ENCODE data around the gene WAS.
"Not testable (repeated sequence)": the region's sequence is repeated elsewhere in the genome, so short reads cannot be mapped to it uniquely, and the experiment has no call there.

Gene WAS

DNA sequence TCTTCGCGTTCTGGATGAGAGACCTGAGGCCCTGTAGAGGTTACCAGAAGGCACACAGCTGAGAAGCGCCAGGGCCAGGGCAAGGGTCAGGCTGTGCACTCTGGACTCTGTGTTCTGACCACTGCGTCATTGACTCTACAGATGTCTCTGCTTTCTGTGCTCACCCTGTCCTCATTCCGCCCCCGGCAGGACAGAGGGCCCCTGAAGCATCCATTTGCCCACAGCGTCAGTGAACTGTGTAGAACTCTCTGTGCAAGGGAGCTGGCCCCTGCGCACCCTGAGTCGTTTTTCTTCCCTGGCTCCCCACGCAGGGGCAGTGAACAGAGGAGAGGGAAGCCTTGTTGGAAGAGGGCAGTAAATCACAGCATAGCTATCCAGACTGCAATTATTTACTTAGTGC is 6.1 kb upstream of the WAS start:
- no peak overlapping the region; the same call in none of the 2 replicates for H3K27ac ChIP-seq

DNA sequence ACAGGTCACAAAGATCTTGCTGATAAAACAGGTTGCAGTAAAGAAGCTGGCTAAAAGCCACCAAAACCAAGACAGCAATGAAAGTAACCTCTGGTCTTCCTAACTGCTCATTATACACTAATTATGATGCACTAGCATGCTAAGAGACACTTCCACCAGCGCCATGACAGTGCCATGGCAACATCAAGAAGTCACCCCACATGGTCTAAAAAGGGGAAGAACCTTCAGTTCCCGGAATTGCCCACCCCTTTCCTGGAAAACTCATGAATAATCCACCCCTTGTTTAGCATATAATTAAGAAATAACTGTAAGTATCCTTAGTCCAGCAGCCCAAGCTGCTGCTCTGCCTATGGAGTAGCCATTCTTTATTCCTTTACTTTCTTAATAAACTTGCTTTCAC is 3.1 kb upstream of the WAS start:
- not testable (repeated sequence) for H3K27ac ChIP-seq

More for the DNA sequence above, 6.1 kb upstream of the WAS start:
- TF ChIP-seq ZFX (IDR thresholded peaks at IDR 0.05) = no peak

DNA sequence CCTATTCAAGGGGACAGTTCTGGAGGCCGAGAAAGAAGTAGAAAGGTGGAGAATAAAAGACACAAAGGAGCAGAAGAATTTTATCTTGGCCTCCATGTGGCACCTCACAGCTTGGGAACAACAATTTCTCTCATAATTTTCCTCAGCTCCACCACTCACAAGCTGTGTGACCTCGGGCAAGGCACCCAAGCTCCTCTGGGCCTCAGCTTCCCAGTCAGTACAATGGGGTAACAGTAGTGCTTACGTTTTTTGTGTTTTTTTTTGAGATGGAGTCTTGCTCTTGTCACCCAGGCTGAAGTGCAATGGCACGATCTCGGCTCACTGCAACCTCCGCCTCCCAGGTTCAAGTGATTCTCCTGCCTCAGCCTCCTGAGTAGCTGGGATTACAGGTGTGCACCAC is 2.7 kb upstream of the WAS start:
- not testable (repeated sequence) for H3K27ac ChIP-seq

DNA sequence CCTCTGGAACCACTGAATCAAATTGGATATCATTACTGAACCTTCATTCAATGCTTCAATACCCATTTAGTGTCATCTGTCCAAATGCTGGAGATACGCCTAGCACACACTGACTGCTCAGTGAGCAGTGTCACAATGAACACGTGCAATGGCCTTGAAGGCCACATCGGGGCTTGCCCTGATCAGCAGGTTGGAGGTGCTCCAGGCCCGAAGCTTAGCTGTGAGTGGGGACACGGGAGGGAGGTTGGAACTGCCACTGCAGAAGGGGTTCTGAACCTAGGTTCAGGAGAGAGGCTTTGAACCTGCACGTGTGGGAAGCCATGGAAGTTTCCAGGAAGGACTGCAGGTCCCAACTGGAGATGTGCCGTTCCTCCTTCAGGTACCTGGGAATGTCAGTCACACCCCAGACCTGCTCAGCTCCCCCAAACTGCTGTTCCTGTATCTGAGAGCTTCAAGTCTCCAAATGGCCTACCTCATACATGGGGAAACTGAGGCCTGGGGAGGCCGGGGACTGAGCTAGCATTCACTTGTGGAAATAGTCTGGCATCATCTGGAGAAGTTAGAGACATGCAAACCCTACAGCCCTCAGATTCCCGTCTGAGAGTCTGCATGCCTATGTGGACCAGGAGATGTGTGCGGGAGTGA is 1.9 kb upstream of the WAS start:
- no peak for TF ChIP-seq ZFX (IDR thresholded peaks at IDR 0.05)
- TF ChIP-seq, protein P1, sequence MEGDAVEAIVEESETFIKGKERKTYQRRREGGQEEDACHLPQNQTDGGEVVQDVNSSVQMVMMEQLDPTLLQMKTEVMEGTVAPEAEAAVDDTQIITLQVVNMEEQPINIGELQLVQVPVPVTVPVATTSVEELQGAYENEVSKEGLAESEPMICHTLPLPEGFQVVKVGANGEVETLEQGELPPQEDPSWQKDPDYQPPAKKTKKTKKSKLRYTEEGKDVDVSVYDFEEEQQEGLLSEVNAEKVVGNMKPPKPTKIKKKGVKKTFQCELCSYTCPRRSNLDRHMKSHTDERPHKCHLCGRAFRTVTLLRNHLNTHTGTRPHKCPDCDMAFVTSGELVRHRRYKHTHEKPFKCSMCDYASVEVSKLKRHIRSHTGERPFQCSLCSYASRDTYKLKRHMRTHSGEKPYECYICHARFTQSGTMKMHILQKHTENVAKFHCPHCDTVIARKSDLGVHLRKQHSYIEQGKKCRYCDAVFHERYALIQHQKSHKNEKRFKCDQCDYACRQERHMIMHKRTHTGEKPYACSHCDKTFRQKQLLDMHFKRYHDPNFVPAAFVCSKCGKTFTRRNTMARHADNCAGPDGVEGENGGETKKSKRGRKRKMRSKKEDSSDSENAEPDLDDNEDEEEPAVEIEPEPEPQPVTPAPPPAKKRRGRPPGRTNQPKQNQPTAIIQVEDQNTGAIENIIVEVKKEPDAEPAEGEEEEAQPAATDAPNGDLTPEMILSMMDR (conservative IDR thresholded peaks at IDR 0.05) = no peak

DNA sequence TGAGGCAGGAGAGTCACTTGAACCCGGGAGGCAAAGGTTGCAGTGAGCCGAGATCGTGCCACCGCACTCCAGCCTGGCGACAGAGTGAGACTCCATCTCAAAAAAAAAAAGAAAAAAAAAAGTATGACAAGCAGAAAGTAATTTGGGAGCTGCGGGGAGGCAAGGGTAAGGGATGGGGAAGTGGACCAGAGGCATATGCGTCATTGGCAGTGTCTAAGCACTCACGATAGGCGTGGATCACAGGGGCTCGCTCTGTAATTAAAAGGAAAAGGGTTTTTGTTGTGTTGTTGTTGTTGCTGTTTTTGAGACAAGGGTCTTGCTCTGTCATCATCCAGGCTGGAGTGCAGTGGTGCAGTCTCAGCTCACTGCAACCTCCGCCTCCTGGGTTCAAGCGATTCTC is 804 bp upstream of the WAS start:
- not testable (repeated sequence) for H3K27ac ChIP-seq

More for the DNA sequence above, 1.9 kb upstream of the WAS start:
- no peak overlapping the region for H3K27ac ChIP-seq

DNA sequence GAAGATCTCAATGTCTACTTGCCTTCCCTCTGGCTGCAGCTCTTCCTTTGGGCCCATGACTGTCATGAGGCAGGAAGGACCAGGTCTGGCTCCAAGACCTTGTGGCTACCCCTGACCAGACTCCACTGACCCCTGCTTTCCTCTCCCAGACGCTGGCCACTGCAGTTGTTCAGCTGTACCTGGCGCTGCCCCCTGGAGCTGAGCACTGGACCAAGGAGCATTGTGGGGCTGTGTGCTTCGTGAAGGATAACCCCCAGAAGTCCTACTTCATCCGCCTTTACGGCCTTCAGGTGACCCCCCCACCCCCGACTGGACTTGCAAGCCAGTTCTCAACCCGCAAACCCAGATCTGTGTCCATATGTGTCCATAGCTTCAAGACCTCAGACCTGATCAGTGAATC is 535 bp downstream of the WAS start:
- H3K27ac ChIP-seq = no peak overlapping the region
- TF ChIP-seq, protein P1 (conservative IDR thresholded peaks at IDR 0.05) = no peak
- no peak for TF ChIP-seq ZFX (IDR thresholded peaks at IDR 0.05)

DNA sequence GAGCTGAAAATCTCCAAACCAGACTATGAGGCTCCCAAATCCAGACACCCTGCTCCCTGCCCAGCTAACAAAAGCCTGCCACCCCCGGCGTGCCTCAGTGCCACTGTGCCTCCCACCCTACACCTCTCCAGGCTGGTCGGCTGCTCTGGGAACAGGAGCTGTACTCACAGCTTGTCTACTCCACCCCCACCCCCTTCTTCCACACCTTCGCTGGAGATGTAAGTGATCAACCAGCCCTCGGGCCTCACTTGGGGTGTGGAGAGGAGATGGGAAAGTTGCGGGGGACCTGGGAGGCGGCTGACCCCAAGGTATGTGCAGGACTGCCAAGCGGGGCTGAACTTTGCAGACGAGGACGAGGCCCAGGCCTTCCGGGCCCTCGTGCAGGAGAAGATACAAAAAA is 1.8 kb downstream of the WAS start:
- no peak overlapping the region for H3K27ac ChIP-seq
- TF ChIP-seq ZFX (IDR thresholded peaks at IDR 0.05) = no peak
- TF ChIP-seq, protein P1 (conservative IDR thresholded peaks at IDR 0.05) = no peak

DNA sequence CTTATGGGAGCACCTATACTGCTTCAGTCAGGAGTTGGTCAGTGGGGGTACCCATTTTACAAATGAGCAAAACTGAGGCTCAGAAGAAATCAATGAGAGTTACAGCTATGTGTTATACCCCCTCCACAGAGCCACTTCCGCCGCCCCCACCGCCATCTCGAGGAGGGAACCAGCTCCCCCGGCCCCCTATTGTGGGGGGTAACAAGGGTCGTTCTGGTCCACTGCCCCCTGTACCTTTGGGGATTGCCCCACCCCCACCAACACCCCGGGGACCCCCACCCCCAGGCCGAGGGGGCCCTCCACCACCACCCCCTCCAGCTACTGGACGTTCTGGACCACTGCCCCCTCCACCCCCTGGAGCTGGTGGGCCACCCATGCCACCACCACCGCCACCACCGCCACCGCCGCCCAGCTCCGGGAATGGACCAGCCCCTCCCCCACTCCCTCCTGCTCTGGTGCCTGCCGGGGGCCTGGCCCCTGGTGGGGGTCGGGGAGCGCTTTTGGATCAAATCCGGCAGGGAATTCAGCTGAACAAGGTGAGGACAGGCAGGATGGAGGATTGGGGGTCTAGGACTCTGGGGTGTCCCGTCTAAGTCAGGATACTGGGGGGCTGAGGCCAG is 5.0 kb downstream of the WAS start:
- no peak for TF ChIP-seq ZFX (IDR thresholded peaks at IDR 0.05)
- TF ChIP-seq, protein P1 (conservative IDR thresholded peaks at IDR 0.05) = no peak
- H3K27ac ChIP-seq = no peak overlapping the region

DNA sequence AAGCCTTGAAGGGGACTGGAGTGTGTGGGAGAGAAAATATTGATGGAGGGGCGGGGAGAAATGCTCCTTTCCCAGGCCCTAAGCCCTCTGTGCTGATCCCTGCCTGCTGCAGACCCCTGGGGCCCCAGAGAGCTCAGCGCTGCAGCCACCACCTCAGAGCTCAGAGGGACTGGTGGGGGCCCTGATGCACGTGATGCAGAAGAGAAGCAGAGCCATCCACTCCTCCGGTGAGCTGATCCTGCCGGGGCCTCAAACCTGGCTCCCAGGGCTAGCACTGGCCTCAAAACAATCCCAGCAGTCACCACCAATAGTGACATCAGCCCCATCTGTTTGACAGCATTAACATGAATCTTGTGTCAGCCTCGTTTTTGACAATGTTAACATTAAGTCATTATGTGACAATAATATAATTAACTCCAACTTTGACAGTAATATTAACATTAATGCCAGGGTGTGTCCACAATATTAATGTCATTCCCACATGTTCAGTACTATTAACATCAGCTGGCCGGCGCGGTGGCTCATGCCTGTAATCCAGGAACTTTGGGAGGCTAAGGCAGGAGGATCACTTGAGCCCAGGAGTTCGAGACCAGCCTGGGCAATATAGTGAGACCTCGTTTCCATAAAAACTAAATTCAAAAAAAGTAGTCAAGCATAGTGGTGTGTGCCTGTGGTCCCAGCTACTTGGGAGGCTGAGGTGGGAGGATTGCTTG is 5.8 kb downstream of the WAS start:
- TF ChIP-seq, protein P1 (conservative IDR thresholded peaks at IDR 0.05) = no peak
- TF ChIP-seq ZFX (IDR thresholded peaks at IDR 0.05) = no peak
- no peak overlapping the region for H3K27ac ChIP-seq

DNA sequence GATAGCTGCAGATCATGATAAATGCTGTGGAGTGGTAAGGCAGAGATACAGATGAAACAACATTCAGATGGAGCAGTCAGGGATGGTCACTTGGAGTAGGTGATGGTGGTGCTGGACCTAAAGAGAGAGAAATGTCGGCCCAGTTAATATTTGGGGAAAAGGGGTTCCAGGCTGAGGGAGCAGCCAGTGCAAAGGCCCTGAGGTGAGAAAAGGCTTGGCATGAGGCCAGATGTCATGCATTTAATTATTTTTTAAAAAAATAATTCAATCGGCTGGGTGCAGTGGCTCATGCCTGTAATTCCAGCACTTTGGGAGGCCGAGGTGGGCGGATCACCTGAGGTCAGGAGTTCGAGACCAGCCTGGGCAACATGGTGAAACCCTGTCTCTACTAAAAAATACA is 8.1 kb downstream of the WAS start:
- not testable (repeated sequence) for H3K27ac ChIP-seq
